Neutrophil (primary cell): ENCODE measurements around the gene TAF4B.

ENCODE experiments used
- H3K27ac ChIP-seq: fragments of 200-600 bp; sonication (generic); 2 replicates; pipeline ENCODE4 v1.5.1; 2016; ENCODE audit warnings: mild to moderate bottlenecking, moderate library complexity
- H3K27me3 ChIP-seq: fragments of 200-600 bp; sonication (generic); 2 replicates; pipeline ENCODE4 v1.6.0; 2016; ENCODE audit warnings: mild to moderate bottlenecking
- H3K36me3 ChIP-seq: fragments of 200-600 bp; sonication (generic); 2 replicates; pipeline ENCODE4 v1.5.1; 2017
- H3K4me1 ChIP-seq, 2 experiments: fragments of 200-600 bp in 1 of 2; sonication (generic) in 1 of 2; 1 replicate in 1 of 2; 2 replicates in 1 of 2; pipeline versions ENCODE4 v1.5.1 to v1.6.1; 2013 to 2016; ENCODE audit warnings: low read depth in 1 of 2, low read length in 1 of 2, mild to moderate bottlenecking in 1 of 2, moderate library complexity in 1 of 2; ENCODE audit not compliant: control insufficient read depth in 1 of 2, insufficient read depth in 1 of 2
- H3K4me3 ChIP-seq, 2 experiments: fragments of 200-600 bp in 1 of 2; sonication (generic) in 1 of 2; 1 replicate in 1 of 2; 2 replicates in 1 of 2; pipeline ENCODE4 v1.5.1; 2013 to 2016; ENCODE audit warnings: low read depth in 1 of 2, low read length in 1 of 2, mild to moderate bottlenecking in 1 of 2, moderate library complexity in 1 of 2
- H3K9me3 ChIP-seq: fragments of 200-600 bp; sonication (generic); 2 replicates; pipeline ENCODE4 v1.5.1; 2016
- CTCF ChIP-seq: fragments of 200-600 bp; sonication (generic); IDR thresholded peaks from 2 replicates; pipeline ENCODE4 v1.5.1; 2016; ENCODE audit warnings: antibody characterized with exemption

The TAF4B gene

GRCh38 chr18:26267357-26267930 is 41.2 kb downstream of the TAF4B start:
- H3K4me1 ChIP-seq = no peaks in the 10 kb centered on the region
- H3K27me3 ChIP-seq = no peaks in the 10 kb centered on the region
- no peaks in the 10 kb centered on the region for H3K9me3 ChIP-seq
- no peak overlapping the region for H3K27ac ChIP-seq
- no peak for TF ChIP-seq CTCF
- H3K36me3 ChIP-seq = no peaks in the 10 kb centered on the region
- no peak overlapping the region for H3K4me3 ChIP-seq

GRCh38 chr18:26268454-26268853 is 42.2 kb downstream of the TAF4B start:
- no peaks in the 10 kb centered on the region for H3K4me1 ChIP-seq
- H3K27me3 ChIP-seq = no peaks in the 10 kb centered on the region
- H3K4me3 ChIP-seq = no peak overlapping the region
- H3K36me3 ChIP-seq = no peaks in the 10 kb centered on the region
- no peaks in the 10 kb centered on the region for H3K9me3 ChIP-seq
- no peak for TF ChIP-seq CTCF
- no peak overlapping the region for H3K27ac ChIP-seq

GRCh38 chr18:26271917-26272549 is 45.8 kb downstream of the TAF4B start:
- Histone ChIP-seq H3K4me1 (no peaks in the 10 kb centered on the region), H3K4me3 (no peak overlapping the region), H3K36me3 (no peaks in the 10 kb centered on the region), H3K27ac (no peak overlapping the region), H3K9me3 (no peaks in the 10 kb centered on the region), H3K27me3 (no peaks in the 10 kb centered on the region)
- TF ChIP-seq CTCF = no peak

- Histone ChIP-seq H3K27me3 (no peaks in the 10 kb centered on the region), H3K4me1 (no peaks in the 10 kb centered on the region), H3K36me3 (no peaks in the 10 kb centered on the region), H3K4me3 (no peak overlapping the region), H3K9me3 (no peaks in the 10 kb centered on the region), H3K27ac (no peak overlapping the region)
- no peak for TF ChIP-seq CTCF
These were observed 51.1 kb downstream of the TAF4B start for GRCh38 chr18:26277374-26277773.

- Histone ChIP-seq H3K9me3 (no peaks in the 10 kb centered on the region), H3K4me3 (no peak overlapping the region), H3K27me3 (no peaks in the 10 kb centered on the region), H3K4me1 (no peaks in the 10 kb centered on the region), H3K36me3 (no peaks in the 10 kb centered on the region), H3K27ac (no peak overlapping the region)
- no peak for TF ChIP-seq CTCF
These were observed 53.2 kb downstream of the TAF4B start for GRCh38 chr18:26279428-26279827.
